ENCODE data around the gene C14orf180.

- TF ChIP-seq CTCF (conservative IDR thresholded peaks at IDR 0.05) (no peak), ZFX (IDR thresholded peaks at IDR 0.05) (no peak)
Measured at GRCh38 chr14:104601786-104602185, 22.2 kb downstream of the C14orf180 start.
